HG02798 (cell line): ENCODE results near the gene STX4.

Experiments used
- ATAC-seq: cut with Tn5 transposase; IDR thresholded peaks from one replicate; pipeline ENCODE4 v1.9.1; 2021; ENCODE audit warnings: mild to moderate bottlenecking; ENCODE audit not compliant: unreplicated experiment, poor library complexity

STX4 gene

DNA sequence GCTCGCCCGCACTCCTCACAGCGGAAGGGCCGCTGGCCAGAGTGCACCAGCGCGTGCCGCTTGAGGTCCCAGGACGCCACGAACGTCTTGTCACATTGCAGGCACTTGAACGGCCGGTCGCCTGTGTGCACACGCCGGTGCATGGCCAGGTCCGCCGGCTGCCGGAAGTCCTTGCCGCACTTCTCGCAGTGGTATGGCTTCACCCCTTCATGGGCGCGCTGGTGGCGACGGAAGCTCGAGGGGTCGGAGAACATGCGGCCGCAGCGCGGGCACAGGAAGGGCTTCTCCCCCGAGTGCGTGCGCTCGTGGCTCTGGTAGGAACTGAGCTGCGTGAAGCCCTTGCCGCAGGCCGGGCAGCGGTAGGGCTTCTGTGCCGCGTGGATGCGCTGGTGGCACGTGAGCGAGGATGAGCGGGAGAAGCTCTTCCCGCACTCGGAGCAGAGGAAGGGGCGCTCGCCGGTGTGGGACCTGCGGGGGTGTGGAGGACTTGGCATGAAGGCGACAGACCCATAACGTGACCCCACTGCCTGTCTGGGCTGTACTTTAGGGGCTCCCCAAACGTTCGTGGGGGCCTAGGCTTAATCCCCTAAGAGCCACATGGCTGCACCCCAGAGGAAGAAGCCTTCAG, 28.6 kb downstream of the STX4 start:
- no peak for ATAC-seq

DNA sequence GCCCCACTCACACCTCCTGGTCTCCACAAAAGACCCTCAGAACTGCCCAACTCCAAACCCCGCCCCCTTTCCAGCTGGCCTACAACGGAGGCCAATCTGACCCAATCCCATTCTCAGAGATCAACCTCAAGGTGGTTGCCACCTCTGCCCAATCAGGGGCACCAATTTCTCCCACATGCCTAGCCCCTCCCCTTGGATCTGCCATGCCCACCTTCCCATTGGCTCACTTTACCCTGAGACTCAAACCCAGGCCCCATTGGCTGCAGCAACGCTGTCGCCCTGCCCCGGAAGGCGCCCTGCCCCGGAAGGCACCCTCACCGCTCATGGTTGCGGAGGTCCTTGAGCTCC, 30.1 kb downstream of the STX4 start:
- ATAC-seq: no peak

DNA sequence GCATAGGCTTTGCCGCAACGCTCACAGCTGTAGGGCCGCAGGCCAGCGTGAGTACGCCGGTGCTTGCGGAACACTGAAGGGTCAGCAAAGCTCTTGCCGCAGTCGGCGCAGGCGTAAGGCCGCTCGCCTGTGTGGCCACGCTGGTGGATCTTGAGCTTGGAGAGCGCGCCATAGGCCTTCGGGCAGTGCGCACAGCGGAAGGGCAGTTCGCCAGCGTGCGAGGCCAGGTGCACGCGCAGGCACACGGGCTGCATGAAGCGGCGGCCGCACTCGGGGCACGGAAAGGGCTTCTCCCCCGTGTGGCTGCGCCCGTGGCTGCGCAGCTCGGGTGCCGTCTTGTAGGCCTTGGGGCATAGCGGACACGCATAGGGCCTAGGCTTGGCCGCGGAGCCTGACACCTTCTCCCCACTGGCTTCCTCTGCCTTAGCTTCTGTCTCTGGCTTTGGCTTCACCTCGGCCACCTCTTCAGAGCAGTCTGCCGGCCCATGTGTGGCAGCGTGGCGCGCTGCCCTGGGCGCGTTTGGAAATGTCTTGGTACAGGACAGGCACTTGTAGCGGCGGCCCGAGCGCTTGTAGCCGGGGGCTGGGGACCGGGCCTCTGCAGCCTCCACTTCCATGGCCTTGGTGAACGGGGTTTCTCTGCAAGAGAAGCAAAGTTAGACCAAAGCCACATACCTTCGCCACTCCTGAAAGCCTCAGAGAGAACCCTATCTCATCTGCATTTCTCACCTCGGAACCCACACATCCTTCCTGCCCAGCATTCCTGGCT, 30.7 kb downstream of the STX4 start:
- no peak for ATAC-seq

DNA sequence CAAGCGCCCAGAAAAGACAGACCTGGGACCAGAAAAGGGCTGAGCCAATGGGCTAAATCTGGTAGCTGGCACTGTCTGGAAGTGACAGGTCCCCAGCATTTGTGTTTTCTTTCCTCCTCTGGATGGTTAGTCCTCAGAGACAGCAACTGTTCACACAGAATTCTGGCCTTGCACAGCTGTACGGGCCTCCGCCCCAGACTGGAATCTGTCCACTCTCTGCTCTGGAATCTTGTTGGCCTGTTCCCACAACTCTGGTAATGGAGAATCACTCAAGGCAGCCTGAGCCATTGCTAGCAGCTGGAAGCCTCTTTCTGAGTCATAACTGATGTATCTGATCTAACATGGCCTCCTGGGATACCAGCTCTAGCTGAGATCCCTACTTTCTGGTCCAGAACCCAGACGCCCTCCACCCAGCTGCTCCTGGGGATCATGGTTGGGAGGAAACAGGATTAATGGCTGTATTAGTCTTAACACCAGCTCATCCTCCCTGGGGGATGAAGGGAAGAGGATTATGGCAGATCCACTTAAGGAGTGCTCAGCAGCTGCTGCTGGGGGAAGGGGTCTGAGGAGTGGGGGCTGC, 31.6 kb downstream of the STX4 start:
- no peak for ATAC-seq

DNA sequence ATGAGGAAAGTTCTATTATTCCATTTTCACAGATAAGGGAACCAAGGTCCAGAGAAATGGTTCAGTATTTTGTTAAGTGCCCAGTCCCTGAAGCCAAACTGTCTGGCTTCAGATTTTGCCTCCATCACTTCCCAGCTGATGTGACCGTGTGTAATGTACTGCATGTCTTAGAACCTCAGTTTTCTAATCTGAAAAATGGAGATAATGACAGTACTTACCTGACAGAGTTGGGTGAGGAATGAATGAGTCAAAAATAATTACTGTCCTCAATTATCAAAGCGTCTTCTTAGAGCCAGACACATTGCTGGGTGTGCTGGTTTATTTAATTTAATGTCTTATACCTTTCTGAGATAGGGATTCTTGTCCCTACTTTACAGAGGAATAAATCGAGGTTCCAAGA, 34.0 kb downstream of the STX4 start:
- no peak for ATAC-seq

DNA sequence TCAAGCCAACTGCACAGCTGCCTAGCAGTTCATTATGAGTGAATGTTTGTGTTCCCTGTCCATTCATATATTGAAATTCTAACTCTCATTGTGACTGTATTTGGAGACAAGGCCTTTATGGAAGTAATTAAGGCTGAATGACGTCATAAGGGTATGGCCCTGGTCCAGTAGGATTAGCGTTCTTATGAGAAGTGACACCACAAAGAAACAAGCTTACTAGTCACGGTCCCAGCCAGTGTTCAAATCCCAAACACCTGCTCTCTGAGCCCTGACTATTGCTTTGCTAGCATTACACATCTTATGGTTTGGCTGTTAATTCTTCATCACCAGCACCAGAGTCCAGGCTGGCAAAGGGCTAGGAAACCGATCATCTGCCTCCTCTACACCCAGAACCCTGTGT, 38.5 kb downstream of the STX4 start:
- no peak for ATAC-seq

DNA sequence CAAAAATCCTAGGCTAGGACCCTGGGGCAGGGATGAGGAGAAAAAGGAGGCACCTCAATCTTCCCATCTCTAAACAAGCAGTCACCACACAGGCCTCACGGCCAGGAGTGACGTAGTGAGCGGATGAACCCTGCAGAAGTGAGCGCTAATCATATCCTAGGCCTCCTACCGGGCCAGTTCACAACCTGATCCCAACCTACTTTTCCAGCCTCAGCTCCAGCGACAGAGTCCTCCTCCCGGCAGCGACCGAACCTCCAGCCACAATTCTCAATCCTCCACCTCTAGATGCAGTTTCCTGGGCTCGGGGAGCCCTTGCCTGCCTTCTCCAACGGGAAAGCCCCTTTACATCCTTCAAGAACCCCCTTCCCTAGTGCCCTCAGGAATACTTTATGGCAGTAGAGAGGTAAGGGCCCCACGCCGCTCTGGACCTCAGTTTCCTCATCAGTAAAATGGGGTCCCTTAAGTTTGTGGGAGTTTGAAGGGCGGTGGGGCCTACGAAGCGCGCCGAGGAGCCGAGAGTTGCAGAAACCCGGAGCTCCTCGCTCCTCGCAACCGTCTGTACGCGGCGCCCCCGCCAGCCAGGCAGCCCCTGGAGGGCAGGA, 39.3 kb downstream of the STX4 start:
- no peak for ATAC-seq

DNA sequence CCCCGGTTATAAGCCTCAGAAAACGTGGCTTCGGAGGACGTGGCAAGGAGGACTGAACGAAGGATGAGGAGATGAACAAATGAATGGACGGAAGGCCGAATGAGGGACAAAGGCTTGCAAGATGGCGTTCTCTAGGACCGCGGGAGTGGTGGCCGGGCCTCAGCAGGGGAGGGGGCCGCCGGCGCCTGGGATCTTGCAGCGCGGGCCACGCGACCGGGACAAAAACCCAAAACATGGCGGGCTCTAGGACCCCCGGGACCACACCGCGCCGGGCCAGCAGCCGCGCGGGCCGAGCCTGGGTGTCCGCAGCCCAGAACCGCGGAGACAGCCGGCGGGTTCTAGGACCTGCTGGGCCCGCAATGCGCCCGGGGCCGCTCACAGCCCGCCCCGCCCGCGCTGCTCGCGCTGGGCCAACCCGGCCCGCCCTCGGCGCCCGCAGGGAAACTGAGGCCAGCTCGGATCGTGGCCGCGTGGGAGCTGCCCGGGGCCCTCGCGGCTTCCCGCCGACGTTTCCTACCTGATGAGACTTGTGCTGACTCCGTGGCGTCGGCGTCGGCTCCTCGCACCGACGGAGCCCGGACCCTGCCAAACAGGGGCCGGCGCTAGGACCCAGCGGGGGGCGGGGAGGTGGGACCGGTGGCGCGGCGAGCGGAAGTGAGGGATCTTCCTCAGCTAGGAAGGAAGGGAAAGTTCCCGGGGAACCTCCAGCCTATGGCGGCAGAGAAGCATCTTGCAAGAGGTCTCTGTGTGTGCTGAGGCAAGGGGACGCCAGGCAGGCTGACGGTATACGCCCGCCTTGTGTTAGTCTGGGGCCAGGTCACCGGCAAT, 40.0 kb downstream of the STX4 start:
- ATAC-seq: peak; percentile 60

DNA sequence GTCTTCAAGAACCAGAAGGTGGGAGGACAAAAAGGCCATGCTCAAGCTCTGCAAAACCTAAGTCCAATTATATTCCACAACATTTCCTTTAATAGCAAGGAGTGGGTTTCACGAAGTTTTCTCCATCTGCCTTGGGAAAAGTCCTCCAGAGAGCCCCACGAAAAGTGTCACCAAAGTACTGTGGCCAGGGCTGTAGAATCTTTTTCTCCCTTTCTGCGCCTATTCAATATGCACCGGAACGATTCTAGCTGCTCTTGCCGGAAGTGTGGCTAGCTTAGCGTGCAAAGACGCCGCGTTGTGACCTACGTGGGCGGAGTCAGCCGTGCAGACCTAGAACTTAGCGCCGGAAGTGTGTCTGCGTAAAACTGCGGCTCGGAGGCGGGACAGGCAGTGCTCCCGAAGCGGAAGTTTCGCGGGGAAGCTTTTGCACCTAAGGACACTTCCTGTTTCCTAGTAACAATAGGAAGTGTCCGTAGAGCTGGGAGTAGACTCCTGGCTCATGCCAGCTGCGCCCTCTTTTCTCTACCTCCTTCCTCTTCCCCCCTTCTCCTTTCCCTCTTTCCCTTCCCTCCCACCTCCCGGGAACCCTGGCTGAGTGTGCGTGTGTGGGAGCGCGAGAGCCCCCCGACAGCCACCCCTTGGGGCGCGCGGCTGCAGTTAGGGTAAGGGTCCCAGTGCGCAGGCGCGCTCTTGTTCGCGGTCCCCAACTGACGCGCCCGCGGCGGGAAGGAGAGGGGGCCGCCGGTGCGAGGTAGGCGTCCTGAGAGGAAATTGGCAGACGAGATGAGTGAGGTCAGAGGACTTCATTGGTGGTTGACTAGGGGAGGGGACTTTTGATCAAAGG, 40.8 kb downstream of the STX4 start, which contains the start of the genes ZNF646 and ZNF668:
ZNF646 (plus strand) TSS at position 453 of the 844 bp plus-strand sequence. CDS start 1,903 bp downstream, outside the sequence.
ZNF668 (minus strand) TSS at position 271 of the 844 bp plus-strand sequence. CDS start 9,781 bp downstream, outside the sequence.
- peak; percentile 77 for ATAC-seq

DNA sequence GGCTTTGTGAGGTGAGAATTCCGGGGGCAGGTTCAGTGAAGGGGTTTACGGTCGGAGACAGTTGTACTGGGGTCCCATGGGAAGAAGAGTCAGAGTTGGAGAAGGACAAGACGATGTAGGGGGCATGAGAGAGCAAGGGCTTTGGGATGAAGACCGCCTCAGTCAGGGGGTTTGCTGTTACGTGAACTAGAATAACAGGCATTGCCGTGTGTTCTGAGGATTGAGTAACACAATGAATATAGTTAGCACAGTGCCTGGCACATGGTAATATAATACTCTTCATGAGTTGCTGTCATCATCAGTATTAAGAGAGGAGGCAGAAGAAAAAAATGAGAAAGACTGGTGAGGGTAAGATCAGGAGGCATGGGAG, 41.4 kb downstream of the STX4 start:
- ATAC-seq: no peak

DNA sequence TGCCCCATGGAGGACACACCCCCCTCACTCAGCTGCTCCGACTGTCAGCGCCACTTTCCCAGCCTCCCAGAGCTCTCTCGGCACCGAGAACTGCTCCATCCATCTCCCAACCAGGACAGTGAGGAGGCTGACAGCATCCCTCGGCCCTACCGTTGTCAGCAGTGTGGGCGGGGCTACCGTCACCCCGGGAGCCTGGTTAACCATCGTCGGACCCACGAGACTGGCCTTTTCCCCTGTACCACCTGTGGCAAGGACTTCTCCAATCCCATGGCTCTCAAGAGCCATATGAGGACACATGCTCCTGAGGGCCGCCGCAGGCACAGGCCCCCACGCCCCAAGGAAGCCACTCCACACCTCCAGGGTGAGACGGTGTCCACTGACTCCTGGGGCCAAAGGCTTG, 43.0 kb downstream of the STX4 start:
- no peak for ATAC-seq

DNA sequence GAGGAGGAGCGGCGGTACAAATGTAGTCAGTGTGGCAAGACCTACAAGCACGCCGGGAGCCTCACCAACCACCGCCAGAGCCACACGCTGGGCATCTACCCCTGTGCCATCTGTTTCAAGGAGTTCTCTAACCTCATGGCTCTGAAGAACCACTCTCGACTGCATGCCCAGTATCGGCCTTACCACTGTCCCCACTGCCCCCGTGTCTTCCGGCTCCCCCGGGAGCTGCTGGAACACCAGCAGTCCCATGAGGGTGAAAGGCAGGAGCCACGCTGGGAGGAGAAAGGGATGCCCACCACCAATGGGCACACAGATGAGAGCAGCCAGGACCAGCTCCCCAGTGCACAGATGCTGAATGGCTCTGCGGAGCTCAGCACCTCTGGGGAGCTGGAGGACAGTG, 43.7 kb downstream of the STX4 start:
- ATAC-seq: no peak

DNA sequence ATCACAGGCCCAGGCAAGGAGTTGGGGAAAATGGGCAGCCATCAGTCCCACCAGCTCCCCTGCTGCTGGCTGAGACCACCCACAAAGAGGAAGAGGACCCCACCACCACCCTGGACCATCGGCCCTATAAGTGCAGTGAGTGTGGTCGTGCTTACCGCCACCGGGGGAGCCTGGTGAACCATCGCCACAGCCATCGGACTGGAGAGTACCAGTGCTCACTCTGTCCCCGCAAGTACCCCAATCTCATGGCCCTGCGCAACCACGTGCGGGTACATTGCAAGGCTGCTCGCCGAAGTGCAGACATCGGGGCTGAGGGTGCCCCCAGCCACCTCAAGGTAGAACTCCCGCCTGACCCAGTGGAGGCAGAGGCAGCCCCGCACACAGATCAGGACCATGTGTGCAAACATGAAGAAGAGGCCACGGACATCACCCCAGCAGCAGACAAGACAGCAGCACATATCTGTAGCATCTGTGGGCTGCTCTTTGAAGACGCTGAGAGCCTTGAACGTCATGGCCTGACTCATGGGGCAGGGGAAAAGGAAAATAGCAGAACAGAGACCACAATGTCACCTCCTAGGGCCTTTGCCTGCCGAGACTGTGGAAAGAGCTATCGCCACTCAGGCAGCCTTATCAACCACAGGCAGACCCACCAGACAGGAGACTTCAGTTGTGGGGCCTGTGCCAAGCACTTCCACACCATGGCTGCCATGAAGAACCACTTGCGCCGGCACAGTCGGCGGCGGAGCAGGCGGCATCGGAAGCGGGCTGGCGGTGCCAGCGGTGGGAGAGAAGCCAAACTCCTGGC, 44.4 kb downstream of the STX4 start:
- no peak for ATAC-seq

DNA sequence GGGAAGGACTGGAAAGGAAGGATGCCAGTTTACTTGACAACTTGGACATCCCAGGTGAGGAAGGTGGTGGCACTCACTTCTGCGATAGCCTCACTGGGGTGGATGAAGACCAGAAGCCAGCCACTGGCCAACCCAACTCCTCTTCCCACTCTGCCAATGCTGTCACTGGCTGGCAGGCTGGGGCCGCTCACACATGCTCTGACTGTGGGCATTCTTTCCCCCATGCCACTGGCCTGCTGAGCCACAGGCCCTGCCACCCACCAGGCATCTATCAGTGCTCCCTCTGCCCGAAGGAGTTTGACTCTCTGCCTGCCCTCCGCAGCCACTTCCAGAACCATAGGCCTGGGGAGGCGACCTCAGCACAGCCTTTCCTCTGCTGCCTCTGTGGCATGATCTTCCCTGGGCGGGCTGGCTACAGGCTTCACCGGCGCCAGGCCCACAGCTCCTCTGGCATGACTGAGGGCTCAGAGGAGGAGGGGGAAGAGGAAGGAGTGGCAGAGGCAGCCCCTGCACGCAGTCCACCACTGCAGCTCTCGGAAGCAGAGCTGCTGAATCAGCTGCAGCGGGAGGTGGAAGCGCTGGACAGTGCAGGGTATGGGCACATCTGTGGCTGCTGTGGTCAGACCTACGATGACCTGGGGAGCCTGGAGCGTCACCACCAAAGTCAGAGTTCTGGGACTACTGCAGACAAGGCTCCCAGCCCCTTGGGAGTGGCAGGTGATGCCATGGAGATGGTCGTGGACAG, 45.4 kb downstream of the STX4 start:
- ATAC-seq: no peak

DNA sequence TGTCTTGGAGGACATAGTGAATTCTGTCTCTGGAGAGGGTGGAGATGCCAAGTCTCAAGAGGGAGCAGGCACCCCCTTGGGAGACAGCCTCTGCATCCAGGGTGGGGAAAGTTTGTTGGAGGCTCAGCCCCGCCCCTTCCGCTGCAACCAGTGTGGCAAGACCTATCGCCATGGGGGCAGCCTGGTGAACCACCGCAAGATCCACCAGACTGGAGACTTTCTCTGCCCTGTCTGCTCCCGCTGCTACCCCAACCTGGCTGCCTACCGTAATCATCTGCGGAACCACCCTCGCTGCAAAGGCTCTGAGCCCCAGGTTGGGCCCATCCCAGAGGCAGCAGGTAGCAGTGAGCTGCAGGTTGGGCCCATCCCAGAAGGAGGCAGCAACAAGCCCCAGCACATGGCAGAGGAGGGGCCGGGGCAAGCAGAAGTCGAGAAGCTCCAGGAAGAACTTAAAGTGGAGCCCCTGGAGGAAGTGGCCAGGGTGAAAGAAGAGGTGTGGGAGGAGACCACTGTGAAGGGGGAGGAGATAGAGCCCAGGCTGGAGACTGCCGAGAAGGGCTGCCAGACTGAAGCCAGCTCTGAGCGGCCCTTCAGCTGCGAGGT, 46.1 kb downstream of the STX4 start:
- no peak for ATAC-seq

DNA sequence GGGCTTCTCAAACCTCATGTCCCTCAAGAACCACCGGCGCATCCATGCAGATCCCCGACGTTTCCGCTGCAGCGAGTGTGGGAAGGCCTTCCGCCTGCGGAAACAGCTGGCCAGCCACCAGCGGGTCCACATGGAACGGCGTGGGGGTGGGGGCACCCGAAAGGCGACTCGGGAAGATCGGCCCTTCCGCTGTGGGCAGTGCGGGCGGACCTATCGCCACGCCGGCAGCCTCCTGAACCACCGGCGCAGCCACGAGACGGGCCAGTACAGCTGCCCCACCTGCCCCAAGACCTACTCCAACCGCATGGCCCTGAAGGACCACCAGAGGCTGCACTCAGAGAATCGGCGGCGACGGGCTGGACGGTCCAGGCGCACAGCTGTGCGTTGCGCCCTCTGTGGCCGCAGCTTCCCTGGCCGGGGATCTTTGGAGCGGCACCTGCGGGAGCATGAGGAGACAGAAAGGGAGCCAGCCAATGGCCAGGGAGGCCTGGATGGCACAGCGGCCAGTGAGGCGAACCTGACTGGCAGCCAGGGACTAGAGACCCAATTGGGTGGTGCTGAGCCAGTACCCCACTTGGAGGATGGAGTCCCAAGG, 46.8 kb downstream of the STX4 start:
- ATAC-seq: no peak

DNA sequence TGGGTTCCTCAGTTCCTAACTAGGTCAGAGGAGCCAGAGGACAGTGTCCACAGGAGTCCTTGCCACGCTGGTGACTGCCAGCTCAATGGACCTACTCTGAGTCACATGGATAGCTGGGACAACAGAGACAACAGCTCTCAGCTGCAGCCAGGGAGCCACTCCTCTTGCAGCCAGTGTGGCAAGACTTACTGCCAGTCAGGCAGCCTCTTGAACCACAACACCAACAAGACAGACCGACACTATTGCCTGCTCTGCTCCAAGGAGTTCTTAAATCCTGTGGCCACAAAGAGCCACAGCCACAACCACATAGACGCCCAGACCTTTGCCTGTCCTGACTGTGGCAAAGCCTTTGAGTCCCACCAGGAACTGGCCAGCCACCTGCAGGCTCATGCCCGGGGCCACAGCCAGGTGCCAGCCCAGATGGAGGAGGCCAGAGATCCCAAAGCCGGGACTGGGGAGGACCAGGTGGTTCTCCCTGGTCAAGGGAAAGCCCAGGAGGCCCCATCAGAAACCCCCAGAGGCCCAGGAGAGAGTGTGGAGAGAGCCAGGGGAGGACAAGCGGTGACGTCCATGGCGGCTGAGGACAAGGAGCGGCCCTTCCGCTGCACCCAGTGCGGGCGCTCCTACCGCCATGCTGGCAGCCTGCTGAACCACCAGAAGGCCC, 47.5 kb downstream of the STX4 start:
- no peak for ATAC-seq
